OCI-LY3 (cell line): Measurements from ENCODE around the gene STAM2.

Experiments
- EZH2phosphoT487 ChIP-seq: fragments of 200-600 bp; shearing (Covaris generic); IDR thresholded peaks from 2 replicates; pipeline ENCODE4 v1.6.1; 2018; ENCODE audit warnings: antibody characterized with exemption, mixed run types, low read depth
- TF ChIP-seq, protein P1 (sequence below): fragments of 200-600, 300-600 bp; sonication (generic); IDR thresholded peaks from 2 replicates; pipeline ENCODE4 v1.5.1; 2014; ENCODE audit warnings: antibody characterized with exemption, low read length, low read depth

DNA sequence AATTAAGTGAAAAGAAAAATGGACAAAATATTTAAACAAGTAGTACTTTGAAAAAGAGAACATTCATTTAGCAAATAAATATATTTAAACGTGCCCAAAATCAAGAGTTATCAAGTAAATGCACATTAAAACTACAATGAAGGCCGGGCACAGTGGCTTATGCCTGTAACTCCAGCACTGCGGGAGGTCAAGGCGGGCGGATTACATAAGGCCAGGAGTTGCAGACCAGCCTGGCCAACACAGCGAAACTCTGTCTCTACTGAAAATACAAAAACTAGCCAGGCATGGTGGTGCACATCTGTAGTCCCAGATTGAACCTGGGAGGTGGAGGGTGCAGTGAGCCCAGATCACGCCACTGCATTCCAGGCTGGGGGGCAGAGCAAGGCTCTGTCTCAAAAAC lies 9.8 kb downstream of the STAM2 start:
- TF ChIP-seq, protein P1, sequence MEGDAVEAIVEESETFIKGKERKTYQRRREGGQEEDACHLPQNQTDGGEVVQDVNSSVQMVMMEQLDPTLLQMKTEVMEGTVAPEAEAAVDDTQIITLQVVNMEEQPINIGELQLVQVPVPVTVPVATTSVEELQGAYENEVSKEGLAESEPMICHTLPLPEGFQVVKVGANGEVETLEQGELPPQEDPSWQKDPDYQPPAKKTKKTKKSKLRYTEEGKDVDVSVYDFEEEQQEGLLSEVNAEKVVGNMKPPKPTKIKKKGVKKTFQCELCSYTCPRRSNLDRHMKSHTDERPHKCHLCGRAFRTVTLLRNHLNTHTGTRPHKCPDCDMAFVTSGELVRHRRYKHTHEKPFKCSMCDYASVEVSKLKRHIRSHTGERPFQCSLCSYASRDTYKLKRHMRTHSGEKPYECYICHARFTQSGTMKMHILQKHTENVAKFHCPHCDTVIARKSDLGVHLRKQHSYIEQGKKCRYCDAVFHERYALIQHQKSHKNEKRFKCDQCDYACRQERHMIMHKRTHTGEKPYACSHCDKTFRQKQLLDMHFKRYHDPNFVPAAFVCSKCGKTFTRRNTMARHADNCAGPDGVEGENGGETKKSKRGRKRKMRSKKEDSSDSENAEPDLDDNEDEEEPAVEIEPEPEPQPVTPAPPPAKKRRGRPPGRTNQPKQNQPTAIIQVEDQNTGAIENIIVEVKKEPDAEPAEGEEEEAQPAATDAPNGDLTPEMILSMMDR = no peak
- TF ChIP-seq EZH2phosphoT487 = no peak
